ENCODE results near the gene FKBP9. TPM values are rescaled to one million over a fixed set of nuclear protein-coding genes. Genes with fewer than 3 reads are reported as not detected.
A peak's percentile ranks its signal among the peaks of the same experiment; 100 is the strongest.

FKBP9 gene
- total and polyA plus RNA-seq, 11 donors = 37.1 to 146 (median 121) TPM

DNA sequence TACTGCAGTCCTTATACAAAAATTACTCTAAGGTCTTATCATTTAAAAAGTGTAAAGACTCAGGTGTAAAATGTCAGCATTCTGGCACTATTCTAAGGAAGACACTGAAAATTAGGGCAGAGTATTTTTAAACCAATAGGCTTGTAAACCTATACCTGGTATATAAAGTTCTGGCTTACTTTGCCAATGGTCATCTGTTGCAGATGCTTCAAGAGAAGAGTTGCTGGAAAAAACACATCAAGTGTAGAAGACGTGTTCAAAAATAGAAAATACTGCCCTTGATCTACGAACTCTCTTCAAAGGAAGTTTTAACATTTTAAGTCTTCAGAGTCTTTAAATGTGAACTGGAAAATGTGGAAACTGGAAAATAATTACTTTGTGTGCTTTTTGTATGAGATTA lies 81.4 kb downstream of the FKBP9 start:
- no peak for DNase-seq
- WGBS, 4 donors = 2 to 11% (median 4%) methylated on average over 2 of the region's 2 CpGs
- TF ChIP-seq, protein P1, sequence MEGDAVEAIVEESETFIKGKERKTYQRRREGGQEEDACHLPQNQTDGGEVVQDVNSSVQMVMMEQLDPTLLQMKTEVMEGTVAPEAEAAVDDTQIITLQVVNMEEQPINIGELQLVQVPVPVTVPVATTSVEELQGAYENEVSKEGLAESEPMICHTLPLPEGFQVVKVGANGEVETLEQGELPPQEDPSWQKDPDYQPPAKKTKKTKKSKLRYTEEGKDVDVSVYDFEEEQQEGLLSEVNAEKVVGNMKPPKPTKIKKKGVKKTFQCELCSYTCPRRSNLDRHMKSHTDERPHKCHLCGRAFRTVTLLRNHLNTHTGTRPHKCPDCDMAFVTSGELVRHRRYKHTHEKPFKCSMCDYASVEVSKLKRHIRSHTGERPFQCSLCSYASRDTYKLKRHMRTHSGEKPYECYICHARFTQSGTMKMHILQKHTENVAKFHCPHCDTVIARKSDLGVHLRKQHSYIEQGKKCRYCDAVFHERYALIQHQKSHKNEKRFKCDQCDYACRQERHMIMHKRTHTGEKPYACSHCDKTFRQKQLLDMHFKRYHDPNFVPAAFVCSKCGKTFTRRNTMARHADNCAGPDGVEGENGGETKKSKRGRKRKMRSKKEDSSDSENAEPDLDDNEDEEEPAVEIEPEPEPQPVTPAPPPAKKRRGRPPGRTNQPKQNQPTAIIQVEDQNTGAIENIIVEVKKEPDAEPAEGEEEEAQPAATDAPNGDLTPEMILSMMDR (IDR thresholded peaks at IDR 0.05) = no peak
- TF ChIP-seq POLR2A (IDR thresholded peaks at IDR 0.05) = no peak
- Histone ChIP-seq H3K27me3 (no peaks in the 10 kb centered on the region), H3K36me3 (peaks cover 0 to 4% (median 0%) of the 10 kb centered on the region in 9 donors), H3K4me1 (peaks cover 0 to 52% (median 37%) of the 10 kb centered on the region in 12 donors), H3K4me3 (peak overlapping the region in 10 of 12 donors; percentile 35 to 60 (median 52)), H3K9me3 (no peaks in the 10 kb centered on the region), H3K27ac (peak overlapping the region in 9 of 12 donors; percentile 2 to 83 (median 60))
- intact Hi-C loops (cut with DNase I) = loop anchor here in 1 of 10 donors (5.0 kb wide), 1 partner anchor 81 kb away; the partner anchor contains the start of gene FKBP9
- no peak for ATAC-seq

DNA sequence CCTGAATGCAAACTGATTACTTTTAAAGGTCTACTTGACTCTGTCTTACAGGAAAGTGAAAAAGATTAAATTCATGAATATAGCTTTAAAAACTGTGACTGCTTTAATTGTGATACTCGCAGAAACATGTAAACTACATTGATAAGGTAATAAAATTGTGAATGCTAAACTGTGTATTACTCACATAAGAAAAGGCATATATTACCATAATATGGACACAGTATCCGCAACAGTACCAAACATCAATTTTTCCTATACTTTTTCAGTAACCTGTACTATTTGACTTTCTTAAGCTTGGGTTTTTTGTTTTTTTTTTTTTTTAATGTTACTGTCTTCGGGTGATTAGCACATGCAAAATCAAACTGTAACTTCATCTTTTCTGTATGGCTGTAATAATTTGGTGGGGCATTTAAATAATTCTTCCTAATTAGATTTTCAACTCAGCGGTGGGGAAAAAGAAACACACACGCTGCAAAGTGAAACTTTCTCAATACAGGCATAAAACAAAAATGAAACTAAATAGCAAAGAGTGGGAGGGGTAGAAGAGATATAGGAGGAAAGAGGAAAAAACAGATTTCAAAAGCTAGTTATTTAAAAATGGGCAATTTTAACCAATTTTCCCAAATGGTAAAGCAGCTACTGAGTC lies 82.1 kb downstream of the FKBP9 start:
- intact Hi-C loops (cut with DNase I) = loop anchor here in 1 of 10 donors (5.0 kb wide), 1 partner anchor 82 kb away; the partner anchor contains the start of gene FKBP9
- ATAC-seq = peak in 1 of 4 donors; percentile 54
- Histone ChIP-seq H3K27ac (peak overlapping the region in 11 of 12 donors; percentile 15 to 83 (median 67)), H3K4me1 (peaks cover 0 to 58% (median 44%) of the 10 kb centered on the region in 12 donors), H3K9me3 (no peaks in the 10 kb centered on the region), H3K27me3 (no peaks in the 10 kb centered on the region), H3K36me3 (peaks cover 0 to 4% (median 0%) of the 10 kb centered on the region in 9 donors), H3K4me3 (peak overlapping the region in 11 of 12 donors; percentile 31 to 60 (median 51))
- no peak for DNase-seq
- TF ChIP-seq, protein P1 (IDR thresholded peaks at IDR 0.05) = no peak
- 16 to 32% (median 23%) methylated on average over 5 of the region's 5 CpGs for WGBS, 4 donors

DNA sequence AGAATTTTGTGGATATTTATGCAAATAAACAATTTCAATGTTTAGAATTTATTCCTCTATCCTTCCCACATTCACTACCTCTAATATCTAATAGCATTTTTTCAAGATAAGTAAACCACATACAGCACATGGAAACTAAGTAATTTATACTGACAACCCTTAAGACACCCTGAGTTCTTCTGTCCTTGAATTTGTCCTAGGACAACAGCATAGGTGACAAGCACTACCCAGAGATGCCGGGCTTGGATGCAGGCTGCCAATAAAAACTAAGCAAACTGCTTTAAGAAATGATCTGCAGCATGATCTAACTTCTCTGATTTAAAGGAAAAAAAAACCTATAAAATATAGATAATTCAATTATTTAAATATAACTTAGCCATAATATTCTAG lies 82.7 kb downstream of the FKBP9 start:
- WGBS, 4 donors = 3 to 14% (median 7%) methylated on average over 1 of the region's 1 CpG
- DNase-seq = peak in 1 of 5 donors; percentile 20
- peak overlapping the region in 11 of 12 donors; percentile 15 to 83 (median 67) for H3K27ac ChIP-seq
- peaks cover 0 to 63% (median 50%) of the 10 kb centered on the region in 12 donors for H3K4me1 ChIP-seq
- peaks cover 0 to 4% (median 0%) of the 10 kb centered on the region in 9 donors for H3K36me3 ChIP-seq
- H3K9me3 ChIP-seq = no peaks in the 10 kb centered on the region
- TF ChIP-seq POLR2A (IDR thresholded peaks at IDR 0.05) = no peak
- TF ChIP-seq, protein P1 (IDR thresholded peaks at IDR 0.05) = no peak
- ATAC-seq = peak in 2 of 4 donors; percentile 30 to 32
- H3K4me3 ChIP-seq = peak overlapping the region in 11 of 12 donors; percentile 31 to 60 (median 51)
- no peaks in the 10 kb centered on the region for H3K27me3 ChIP-seq
- intact Hi-C loops (cut with DNase I) = loop anchor here in 5 of 10 donors (5.0 to 10.0 kb wide), 3 partner anchors 83 to 195 kb away; partner anchors contain the start of gene FKBP9 (in 4 of the 5)

DNA sequence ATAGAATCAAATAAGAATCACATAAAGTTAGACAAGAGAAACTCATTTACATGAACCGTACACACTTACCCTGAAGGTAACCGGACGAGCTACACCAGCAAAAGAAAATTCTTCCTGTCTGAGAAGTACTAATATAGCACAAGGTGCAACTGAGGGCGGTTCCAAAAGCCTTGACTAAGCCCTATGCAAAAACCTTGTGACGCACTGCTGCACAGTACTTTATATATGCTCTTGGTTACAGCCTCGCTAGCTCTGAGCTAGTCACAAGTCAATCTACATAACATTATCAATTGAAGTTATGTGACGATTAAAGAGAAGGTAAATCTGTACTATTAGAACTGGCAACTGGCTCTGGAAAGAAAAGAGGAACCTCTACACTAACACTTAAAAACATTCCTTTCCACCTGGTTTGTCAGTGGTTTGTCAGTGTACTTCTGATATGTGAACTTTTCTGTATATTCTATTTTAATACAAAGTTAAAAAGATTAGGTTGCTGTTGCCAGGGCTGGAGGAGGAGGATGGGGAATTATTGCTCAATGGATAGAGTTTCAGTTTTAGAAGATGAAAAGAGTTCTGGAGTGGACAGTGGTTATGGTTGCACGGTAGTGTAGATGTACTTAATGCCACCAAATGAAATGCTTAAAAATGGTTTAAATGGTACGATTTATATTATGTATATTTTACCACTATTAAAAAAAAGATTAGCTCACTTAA lies 83.7 kb downstream of the FKBP9 start:
- intact Hi-C loops (cut with DNase I) = loop anchor here in 4 of 10 donors (5.0 to 10.0 kb wide), 3 partner anchors 84 to 196 kb away; partner anchors contain the start of gene FKBP9 (in 3 of the 4)
- DNase-seq (peak in 2 of 5 donors; percentile 19 to 37), ATAC-seq (peak; percentile 68 to 84 (median 82))
- H3K27ac ChIP-seq = peak overlapping the region in 11 of 12 donors; percentile 4 to 83 (median 67)
- H3K36me3 ChIP-seq = no peaks in the 10 kb centered on the region
- peaks cover 0 to 67% (median 52%) of the 10 kb centered on the region in 12 donors for H3K4me1 ChIP-seq
- H3K9me3 ChIP-seq = no peaks in the 10 kb centered on the region
- no peaks in the 10 kb centered on the region for H3K27me3 ChIP-seq
- TF ChIP-seq, protein P1 (IDR thresholded peaks at IDR 0.05) = no peak
- TF ChIP-seq POLR2A (IDR thresholded peaks at IDR 0.05) = no peak
- H3K4me3 ChIP-seq = peak overlapping the region in 10 of 12 donors; percentile 6 to 60 (median 52)
- WGBS, 4 donors = 26 to 37% (median 31%) methylated on average over 9 of the region's 9 CpGs

All from heart left ventricle (tissue), 16 donors.